NCI-H345 (cell line): ENCODE data around the gene SPRR2G.
"Not testable (repeated sequence)": the region's sequence is repeated elsewhere in the genome, so short reads cannot be mapped to it uniquely, and the experiment has no call there.

Source experiments
- DNase-seq: peaks from one replicate; lab custom pipeline; 2025; lab: John Stamatoyannopoulos, UW

SPRR2G gene

GRCh38 chr1:153113416-153113815 lies 37.3 kb downstream of the SPRR2G start, which contains the start of gene SPRR2F:
TSS of gene SPRR2F (minus strand) at chr1:153113516. CDS start at chr1:153112733, 783 bp downstream.
- DNase-seq: no peak

- DNase-seq: not testable (repeated sequence)
These were observed 38.2 kb downstream of the SPRR2G start for GRCh38 chr1:153112454-153112853.

- DNase-seq: no peak
These were observed 50.4 kb downstream of the SPRR2G start for GRCh38 chr1:153100245-153100644.
